ENCODE measurements around the gene MGAT4A. TPM values are rescaled to one million over a fixed set of nuclear protein-coding genes. Genes with fewer than 3 reads are reported as not detected.
"Not testable (repeated sequence)": the region's sequence is repeated elsewhere in the genome, so short reads cannot be mapped to it uniquely, and the experiment has no call there.

Gene MGAT4A
- total and polyA plus RNA-seq, 2 experiments from 2014 or later: 4.1 to 5.8 TPM

- no peak for TF ChIP-seq CTCF (IDR thresholded peaks at IDR 0.05; ENCODE audit: low read depth, low read length)
- Histone ChIP-seq H3K9me3 (ENCODE audit: low read depth) (no peaks in the 10 kb centered on the region), H3K4me3 (no peak overlapping the region), H3K4me1 (ENCODE audit: low read depth) (no peaks in the 10 kb centered on the region), H3K27ac (no peak overlapping the region), H3K27me3 (no peaks in the 10 kb centered on the region), H3K36me3 (no peaks in the 10 kb centered on the region)
- no peak for DNase-seq (ENCODE audit: low read depth in 1 of 2, low spot score in 1 of 2)
Observed at GRCh38 chr2:98759338-98759737, 28.4 kb upstream of the MGAT4A start.

GRCh38 chr2:98757904-98758421 lies 27.0 kb upstream of the MGAT4A start:
- Histone ChIP-seq H3K27ac (no peak overlapping the region), H3K27me3 (peaks cover 4% of the 10 kb centered on the region), H3K9me3 (ENCODE audit: low read depth) (no peaks in the 10 kb centered on the region), H3K36me3 (no peaks in the 10 kb centered on the region), H3K4me1 (ENCODE audit: low read depth) (no peaks in the 10 kb centered on the region), H3K4me3 (no peak overlapping the region)
- DNase-seq (ENCODE audit: low read depth in 1 of 2, low spot score in 1 of 2): peak in 1 of 2 donors; percentile 89
- TF ChIP-seq CTCF (IDR thresholded peaks at IDR 0.05; ENCODE audit: low read depth, low read length): no peak

GRCh38 chr2:98753801-98754200 lies 22.9 kb upstream of the MGAT4A start:
- no peaks in the 10 kb centered on the region for H3K36me3 ChIP-seq
- no peaks in the 10 kb centered on the region for H3K4me1 ChIP-seq (ENCODE audit: low read depth)
- H3K9me3 ChIP-seq (ENCODE audit: low read depth): no peaks in the 10 kb centered on the region

GRCh38 chr2:98752711-98753110 lies 21.8 kb upstream of the MGAT4A start:
- not testable (repeated sequence) for H3K36me3 ChIP-seq, H3K27me3 ChIP-seq

More at GRCh38 chr2:98753801-98754200, 22.9 kb upstream of the MGAT4A start:
- no peak overlapping the region for H3K4me3 ChIP-seq
- no peak overlapping the region for H3K27ac ChIP-seq
- peaks cover 4% of the 10 kb centered on the region for H3K27me3 ChIP-seq
- no peak for DNase-seq (ENCODE audit: low read depth in 1 of 2, low spot score in 1 of 2)
- no peak for TF ChIP-seq CTCF (IDR thresholded peaks at IDR 0.05; ENCODE audit: low read depth, low read length)

GRCh38 chr2:98751748-98752147 lies 20.8 kb upstream of the MGAT4A start:
- Histone ChIP-seq H3K36me3 (no peaks in the 10 kb centered on the region), H3K4me3 (no peak overlapping the region), H3K27ac (no peak overlapping the region), H3K4me1 (ENCODE audit: low read depth) (no peaks in the 10 kb centered on the region), H3K27me3 (peaks cover 4% of the 10 kb centered on the region), H3K9me3 (ENCODE audit: low read depth) (no peaks in the 10 kb centered on the region)
- no peak for TF ChIP-seq CTCF (IDR thresholded peaks at IDR 0.05; ENCODE audit: low read depth, low read length)
- DNase-seq (ENCODE audit: low read depth in 1 of 2, low spot score in 1 of 2): no peak

More at GRCh38 chr2:98752711-98753110, 21.8 kb upstream of the MGAT4A start:
- H3K4me3 ChIP-seq; DNase-seq (ENCODE audit: low read depth in 1 of 2, low spot score in 1 of 2); H3K9me3 ChIP-seq (ENCODE audit: low read depth); H3K4me1 ChIP-seq (ENCODE audit: low read depth); H3K27ac ChIP-seq: not testable (repeated sequence)

- DNase-seq (ENCODE audit: low read depth in 1 of 2, low spot score in 1 of 2): no peak
- no peak for TF ChIP-seq CTCF (IDR thresholded peaks at IDR 0.05; ENCODE audit: low read depth, low read length)
- Histone ChIP-seq H3K4me3 (no peak overlapping the region), H3K36me3 (no peaks in the 10 kb centered on the region), H3K4me1 (ENCODE audit: low read depth) (peaks cover 2% of the 10 kb centered on the region), H3K27me3 (peaks cover 4% of the 10 kb centered on the region), H3K27ac (no peak overlapping the region), H3K9me3 (ENCODE audit: low read depth) (no peaks in the 10 kb centered on the region)
Observed at GRCh38 chr2:98750593-98751282, 19.8 kb upstream of the MGAT4A start.
